HG03521 (cell line): ENCODE measurements around the gene CNP.

Source experiments
- ATAC-seq: cut with Tn5 transposase; IDR thresholded peaks from one replicate; pipeline ENCODE4 v1.9.1; 2021; ENCODE audit warnings: mild to moderate bottlenecking, moderate library complexity; ENCODE audit not compliant: unreplicated experiment

The CNP gene

DNA sequence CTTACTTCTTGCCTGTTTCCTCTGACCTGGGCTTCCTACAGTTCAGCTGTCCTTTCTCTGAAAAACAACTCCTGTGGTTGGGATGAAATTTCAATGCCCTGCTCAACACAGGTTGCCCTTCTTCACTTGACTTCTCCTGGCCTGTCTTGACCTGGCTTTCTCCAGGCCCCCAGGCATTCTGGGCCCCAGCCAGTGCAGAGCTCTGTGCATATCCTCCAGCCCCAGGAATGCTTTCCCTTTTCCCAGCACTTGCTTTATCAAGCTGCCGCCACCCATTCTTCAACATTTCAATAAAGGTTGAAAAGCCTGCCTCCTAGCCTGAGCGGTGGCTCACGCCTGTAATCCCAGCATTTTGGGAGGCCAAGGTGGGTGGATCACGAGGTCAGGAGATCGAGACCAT is 25.4 kb upstream of the CNP start:
- no peak for ATAC-seq

DNA sequence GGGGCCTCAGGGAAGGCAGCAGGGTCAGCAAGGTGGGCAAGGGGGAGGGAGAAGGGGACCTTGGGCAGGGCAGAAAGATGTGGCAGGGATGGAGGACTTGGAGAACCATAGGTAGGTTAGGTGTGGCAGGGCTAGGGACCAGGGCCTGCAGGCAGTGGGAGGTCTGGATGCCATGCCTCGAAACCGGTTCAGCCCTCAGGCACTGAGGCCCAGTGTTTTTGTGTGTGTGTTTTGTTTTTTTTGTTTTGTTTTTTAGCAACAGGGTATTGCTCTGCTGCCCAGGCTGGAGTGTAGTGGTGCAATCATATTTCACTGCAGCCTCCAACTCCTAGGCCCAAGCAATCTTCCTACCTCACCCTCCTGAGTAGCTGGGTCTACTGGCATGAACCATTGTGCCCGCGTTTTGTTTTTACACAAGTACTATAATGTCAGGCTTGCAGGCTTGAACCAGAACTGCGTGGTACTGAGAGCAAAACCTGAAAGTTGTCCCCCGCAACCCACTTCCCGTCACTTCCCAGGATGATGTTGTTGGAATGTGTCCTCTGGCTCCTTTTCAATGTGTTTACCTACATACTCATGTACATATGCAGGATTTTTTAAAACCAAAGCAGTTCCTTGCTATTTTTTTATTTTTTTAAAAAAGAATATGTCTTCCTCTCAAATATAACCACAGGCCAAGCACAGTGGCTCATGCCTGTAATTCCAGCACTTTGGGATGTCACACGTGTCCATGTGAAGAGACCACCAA is 23.8 kb upstream of the CNP start:
- no peak for ATAC-seq

DNA sequence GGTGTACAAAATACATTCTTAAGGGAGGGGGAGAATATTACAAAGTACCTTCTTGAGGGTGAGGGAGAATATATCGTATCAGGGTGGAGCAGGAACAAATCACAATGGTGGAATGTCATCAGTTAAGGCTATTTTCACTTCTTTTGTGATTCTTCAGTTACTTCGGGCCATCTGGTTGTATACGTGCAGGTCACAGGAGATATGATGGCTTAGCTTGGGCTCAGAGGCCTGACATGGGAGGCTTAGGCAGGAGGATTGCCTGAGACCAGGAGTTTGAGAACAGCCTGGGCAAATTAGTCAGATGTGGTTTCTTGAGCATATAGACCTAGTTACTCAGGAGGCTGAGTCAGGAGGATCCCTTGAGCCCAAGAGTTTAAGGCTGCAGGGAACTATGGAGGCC is 23.1 kb upstream of the CNP start:
- ATAC-seq, result no peak

DNA sequence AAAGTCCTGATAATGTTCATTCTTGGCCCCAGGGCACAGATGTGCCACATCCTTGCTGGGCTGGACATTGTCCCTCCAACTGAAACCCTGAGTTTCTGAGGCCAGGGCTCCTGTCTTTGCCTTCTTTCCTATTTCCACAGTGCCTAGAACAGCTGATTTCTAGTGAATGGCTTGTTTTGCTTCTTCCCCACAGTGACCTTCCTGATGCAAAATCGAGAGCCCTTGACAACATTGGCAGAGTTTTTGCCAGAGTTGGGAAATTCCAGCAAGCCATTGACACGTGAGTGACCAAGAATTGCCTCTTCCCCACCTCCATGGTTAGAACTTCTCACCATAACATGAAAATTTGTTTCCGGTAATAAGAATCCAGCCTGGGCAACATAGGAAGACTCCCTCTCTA is 21.7 kb upstream of the CNP start:
- ATAC-seq, result no peak

DNA sequence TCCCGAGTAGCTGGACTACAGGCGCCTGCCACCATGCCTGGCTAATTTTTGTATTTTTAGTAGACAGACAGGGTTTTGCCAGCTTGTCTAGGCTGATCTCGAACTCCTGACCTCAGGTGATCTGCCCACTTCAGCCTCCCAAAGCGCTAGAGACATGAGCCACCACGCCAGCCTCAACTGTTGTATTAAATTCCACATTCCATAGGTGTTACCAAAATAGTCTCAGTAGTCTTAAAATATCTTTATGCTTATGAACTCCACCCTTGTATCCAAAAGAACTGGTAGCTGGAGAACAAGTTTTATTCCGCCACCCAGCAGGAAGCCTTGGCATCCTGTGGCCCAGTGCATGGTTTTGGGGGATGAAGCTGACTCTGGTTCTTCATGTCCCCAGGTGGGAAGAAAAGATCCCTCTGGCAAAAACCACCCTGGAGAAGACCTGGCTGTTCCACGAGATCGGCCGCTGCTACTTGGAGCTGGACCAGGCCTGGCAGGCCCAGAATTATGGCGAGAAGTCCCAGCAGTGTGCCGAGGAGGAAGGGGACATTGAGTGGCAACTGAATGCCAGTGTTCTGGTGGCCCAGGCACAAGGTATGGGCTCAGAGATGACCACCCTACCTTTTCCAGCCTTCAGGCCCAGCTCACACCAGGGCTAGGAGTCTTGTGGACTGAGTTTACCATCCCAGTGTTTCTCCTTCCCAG is 17.7 kb upstream of the CNP start:
- ATAC-seq, result no peak

DNA sequence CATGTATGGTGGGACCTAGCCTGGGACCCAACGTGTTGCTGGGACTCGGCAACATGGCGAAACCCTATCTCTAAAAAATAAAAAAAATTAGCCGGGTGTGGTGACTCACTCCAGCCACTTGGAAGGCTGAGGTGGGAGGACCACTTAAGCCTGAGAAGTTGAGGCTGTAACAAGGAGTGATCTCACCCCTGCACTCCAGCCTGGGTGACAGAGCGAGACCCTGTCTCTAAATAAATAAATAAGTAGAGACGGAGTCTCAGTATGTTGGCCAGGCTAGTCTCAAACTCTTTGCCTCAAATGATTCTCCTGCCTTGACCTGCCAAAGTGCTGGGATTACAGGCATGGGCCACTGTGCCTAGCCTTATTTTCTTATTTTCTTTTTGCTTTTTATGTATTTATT is 10.1 kb upstream of the CNP start:
- no peak for ATAC-seq

DNA sequence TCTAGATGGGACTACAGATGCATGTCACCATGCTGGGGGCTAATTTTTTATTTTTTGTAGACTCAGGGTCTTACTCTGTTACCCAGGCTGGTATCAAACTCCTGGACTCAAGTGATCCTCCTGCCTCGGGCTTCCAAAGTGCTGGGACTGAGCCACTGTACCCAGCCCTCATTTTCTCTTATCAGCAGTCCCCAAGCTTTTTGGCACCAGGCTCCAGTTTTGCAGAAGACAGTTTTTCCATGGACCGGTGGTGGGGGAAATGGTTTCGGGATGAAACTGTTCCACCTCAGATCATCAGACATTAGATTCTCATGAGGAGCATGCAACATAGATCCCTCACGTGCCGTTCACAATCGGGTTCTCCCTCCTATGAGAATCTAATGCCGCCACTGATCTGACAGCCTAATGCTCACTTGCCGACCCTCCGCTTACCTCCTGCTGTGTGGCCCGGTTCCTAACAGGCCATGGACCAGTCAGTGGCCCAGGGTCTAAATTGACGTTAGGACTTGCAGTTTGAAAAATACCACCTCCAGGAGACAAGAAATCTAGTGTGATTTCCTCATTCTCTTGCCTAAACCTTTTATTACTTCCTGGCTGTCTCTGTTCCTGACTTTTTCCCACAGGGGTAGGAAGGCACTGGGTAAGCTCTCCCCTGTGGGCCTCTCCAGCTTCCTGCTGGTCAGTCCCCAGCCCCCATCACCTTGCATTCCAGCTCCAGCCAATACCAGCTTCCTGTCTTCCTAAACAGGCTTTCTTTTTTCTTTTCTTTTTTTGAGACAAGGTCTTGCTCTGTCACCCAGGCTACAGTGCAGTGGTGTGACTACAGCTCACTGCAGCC is 9.3 kb upstream of the CNP start:
- no peak for ATAC-seq

DNA sequence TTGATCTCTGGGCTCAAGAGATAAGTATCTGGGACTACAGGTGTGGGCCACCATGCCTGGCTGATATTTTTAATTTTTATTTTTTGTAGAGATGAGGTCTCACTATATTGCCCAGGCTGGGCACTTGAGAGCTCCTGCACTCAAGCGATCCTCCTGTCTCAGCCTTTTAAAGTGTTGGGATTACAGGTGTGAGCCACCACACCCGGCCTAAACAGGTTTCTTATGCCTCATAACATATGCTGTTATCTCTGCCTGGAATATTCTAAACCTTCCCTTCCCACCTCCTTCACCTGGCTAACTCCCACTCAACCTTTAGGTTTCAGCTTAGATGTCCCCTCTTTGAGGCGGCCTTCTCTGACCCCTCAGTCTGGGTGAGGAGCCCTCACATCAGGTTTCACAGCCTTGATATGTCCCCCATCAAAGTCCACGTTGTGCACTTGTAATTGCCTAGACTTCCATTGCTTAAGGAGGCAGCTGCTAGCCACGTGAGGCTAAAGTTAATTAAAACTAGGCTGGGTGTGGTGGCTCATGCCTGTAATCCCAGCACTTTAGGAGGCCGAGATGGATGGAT is 8.6 kb upstream of the CNP start:
- ATAC-seq, result no peak

DNA sequence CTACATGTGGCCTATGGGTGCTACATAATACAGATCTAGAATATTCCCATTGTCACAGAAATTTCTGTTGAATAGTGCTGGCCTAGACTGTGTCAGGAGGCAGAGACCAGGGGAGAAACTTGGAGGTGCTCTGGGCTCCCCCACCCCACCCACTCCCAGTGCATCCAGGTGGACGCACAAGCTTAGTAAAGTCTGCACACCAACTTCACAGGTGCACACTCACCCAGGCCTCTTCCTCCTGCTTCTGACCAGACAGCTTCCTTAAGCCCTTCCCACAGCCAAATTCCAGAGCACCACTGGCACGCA is 7.6 kb upstream of the CNP start:
- ATAC-seq, result no peak

DNA sequence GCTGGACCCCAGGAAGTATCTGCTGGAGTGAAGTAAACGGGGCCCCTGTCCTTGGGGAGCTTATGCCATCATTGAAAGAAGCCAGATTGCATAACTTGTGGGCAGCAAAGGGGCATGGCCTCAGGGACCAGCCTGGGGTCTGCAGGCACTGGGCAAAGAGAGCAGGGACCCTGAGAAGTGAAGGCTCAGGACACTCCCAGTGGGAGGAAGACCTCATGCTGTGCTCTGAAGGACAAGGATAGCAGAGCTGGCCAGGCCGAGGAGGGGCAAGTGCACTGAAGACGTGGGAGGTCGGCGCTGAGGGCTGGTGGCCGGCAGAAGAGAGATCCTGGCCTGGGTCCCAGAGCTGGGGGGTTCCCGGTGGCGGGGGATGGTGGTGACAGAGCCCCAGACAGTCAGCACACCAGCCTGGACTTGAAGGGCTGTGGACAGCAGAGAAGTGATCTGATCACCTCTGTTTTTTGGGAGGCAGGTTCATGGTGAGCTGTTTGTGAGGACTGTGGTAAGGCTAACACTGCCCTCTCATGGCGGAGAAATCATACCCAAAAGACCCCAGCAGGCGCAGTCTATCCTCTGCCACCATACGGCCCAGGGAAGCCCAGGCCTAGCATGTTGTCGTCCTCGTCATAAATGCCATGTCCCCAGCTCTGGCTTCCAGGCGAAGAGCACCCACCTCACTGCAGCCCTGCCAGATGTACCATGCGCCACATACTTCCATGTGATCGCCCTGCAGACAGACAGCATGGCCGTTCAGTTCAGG is 7.1 kb upstream of the CNP start:
- no peak for ATAC-seq

DNA sequence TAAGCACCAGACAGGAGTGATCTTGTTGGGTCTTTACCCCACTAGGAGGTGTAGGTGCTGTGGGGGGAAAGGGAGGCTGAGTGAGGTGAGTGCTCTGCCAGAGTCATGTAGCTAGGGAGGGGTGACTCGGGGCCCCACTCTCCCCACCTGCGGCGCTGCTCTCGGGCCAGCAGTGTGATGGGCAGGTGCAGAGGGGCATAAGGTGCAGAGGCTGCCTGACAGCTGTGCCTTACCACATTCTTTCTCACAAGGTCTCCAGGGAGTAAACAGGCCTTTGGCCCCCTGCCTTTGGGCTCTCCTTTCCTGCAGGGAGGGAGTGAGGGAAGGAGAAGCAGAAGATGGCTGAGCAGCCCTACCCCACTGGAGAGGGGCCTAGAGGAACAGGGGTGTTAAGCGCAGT is 4.5 kb upstream of the CNP start:
- ATAC-seq, result no peak

DNA sequence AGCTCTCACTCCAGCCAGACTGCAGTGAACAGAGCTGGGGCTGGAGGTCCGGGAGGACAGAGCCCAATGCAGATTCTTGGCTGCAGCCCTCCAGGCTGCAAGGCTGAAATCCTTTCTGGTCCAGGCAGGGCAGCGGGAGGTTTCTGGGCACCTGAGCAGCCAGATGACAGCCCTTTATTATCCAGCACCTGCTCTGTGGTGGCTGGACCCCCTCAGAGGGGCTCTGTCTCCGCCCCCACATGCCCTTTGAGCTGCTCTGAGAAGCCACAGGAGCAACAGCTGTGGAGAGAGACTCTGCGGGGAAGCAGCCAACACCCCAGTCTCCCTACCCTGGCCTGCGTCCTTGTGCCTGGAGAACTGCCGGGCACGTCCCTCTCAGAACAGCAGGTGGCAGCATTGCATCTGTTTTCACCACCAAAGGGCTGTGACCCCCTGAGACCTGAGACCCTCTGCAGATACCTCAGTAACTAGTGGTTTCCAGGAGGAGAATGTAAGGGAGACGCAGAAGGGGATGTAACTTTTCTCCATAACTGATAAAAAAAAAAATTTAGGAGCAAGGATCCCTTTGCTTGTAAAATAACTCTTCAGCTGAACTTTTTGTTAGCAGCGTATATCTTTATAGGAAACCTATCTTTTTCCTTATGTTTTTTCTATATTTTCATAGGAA is 3.7 kb upstream of the CNP start:
- ATAC-seq, result no peak

DNA sequence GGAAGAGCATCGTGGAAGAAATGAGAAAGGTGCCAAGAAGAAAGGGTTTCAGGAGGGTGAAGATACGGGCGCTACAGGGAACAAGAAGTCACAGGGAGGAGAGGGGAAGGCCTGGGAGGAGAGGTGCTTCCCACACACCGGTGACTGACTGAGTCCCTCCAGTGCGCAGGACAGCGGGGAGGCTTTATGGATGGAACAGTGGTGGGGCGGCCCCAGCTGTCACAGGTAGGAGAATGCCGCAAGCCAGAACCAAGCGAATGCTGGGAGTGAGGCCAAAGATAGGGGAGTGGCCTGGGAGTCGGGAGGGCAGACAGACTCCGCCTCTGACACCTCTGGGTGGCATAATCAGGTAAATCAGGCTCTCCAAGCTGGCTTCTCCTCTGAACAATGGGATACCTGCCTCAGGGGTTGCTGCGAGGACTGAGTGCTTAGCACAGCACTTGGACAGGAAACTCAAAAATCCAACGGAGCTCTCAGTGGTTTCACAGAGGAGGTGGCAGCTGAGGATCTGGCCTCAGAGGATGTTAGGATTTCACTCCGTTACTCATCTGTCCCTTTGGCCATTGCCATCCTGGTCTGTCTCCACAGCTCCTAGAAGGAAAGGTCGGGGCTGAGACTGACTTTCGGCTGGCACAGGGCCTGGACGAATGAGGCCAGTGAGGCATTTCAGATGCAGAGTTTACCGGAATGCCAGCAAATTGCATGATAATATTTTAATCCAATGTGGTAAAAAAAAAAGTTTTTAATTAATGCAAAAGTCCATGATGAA is 717 bp upstream of the CNP start:
- ATAC-seq, result no peak

DNA sequence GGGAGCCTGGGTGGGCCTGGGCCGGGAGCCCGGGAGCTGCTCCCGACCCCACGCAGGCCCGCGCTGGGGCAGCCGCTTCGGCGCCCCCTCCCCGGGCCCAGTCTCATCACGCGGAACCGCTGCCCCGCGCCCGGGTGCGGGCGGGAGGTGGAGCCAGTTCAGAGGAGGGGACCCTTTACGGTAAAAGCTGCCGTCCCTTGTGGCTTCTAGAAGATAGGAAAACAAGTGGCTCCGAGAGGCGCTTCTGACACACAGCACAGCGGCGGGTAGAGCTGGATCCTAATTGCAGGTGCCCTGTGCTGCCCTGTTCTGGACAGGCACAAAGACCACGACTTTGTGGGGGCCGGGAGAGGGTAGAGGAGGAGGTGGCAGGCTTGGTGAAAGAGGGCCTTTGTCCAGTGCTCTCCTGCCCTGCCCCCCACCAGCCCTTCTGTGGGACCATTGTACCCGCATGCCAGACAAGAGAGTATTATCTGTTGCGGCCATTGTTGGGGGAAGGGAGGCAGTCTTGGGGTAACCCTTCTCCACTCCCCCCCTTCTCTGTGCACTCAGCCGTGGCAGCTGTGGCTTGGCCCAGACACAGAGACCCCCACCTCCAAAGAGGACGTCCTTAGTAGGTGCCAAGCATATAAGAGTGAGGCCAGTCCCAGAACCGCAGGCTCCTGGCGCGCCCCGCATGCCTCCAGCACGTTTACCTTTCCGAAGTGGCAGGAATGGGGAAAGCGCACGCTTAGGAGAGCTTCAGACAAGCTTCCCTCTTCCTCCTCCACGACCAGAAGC is 736 bp downstream of the CNP start:
- peak; percentile 11 for ATAC-seq

DNA sequence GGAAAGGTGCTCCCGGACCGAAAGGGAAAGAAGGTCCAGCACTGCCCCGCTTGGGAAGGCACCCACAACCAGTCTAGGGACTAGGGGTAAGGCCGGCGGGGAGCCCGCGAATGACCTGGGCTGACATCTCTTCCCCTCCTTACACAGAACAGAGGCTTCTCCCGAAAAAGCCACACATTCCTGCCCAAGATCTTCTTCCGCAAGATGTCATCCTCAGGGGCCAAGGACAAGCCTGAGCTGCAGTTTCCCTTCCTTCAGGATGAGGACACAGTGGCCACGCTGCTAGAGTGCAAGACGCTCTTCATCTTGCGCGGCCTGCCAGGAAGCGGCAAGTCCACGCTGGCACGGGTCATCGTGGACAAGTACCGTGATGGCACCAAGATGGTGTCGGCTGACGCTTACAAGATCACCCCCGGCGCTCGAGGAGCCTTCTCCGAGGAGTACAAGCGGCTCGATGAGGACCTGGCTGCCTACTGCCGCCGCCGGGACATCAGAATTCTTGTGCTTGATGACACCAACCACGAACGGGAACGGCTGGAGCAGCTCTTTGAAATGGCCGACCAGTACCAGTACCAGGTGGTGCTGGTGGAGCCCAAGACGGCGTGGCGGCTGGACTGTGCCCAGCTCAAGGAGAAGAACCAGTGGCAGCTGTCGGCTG is 1.5 kb downstream of the CNP start:
- ATAC-seq, result no peak

DNA sequence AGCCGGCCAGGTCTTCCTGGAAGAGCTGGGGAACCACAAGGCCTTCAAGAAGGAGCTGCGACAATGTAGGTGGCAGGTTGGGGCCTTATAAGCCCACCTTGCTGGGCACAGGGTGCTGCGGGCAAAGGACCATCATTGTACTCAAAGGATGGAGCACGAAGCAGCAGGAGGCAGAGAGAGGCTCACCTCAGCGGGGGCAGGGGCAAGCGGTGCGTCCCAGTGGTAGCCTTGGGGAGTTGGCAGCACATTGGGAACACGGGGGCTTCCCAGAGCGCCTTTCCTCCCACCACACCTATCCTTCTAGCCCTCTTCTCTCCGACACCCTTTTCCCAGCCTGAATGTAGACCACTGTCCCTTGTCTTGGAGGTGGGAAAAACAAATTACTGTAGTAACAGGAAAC is 2.1 kb downstream of the CNP start:
- no peak for ATAC-seq

DNA sequence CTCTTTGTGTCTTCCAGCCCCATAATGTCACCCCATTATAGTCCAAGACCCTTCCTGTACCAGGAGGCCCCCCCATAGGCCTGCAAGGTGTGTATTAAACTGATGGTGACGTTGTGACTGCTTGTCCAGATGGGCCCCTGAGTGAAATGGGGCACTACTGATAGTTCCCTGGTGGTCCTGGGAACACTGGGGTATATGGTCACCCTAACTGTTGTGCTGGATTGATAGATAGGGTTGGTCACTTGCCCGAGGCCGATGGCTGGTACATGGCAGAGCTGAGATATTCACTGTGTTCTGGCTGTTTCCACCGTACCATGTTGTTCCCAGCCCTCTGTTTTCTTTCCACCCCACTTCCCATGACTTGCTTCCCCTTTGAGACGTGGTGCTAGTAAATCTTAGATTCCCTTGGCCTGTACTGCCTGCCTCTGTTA is 4.3 kb downstream of the CNP start:
- no peak for ATAC-seq

DNA sequence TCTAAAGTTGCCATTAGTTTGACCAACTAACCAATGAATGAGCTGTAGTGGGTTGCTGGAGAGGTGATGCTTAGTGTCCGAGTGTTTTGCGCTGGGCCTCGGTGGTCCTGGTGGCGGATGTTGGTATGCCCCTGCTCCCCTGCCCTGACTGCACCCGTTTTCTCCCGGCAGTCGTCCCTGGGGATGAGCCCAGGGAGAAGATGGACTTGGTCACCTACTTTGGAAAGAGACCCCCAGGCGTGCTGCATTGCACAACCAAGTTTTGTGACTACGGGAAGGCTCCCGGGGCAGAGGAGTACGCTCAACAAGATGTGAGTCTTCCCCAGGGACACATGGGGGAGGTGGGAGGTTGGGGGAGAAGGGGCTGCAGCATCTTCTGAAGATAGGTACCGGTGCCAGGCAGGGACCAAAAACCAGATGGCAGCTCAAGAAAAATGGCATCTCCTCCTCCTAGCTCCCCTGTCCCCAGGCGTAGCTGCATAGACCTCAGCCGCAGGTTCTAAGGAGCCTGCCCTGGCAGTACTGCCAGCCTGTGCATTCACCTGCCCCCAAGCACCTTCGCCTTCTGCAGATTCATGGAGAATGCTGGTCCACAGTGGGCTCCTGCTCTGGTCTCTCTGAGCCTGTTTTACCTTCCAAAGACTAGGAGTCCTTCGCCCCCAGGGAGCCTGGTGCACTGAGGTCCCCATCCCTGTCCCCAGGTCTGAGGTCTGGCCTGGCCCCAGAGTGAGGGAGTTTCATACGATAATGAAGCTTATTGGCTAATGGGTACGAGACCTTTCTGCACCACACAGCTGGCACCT is 5.3 kb downstream of the CNP start:
- no peak for ATAC-seq
